ENCODE results near the gene MGAT5B. TPM values are rescaled to one million over a fixed set of nuclear protein-coding genes. Genes with fewer than 3 reads are reported as not detected.

The MGAT5B gene
- total RNA-seq, 1 experiment from 2014 or later = 4.4 TPM

- H3K4me3 ChIP-seq (replicated peaks in 1 of 2; ENCODE audit: low read depth in 1 of 2, low read length in 2 of 2) = no peak overlapping the region
- RAD21 ChIA-PET (ENCODE audit: low non-redundant PET in 1 of 2, low total read pairs in 2 of 2, uncharacterized antibody in 2 of 2, unreplicated experiment in 2 of 2) = no interaction called here
- no peaks in the 10 kb centered on the region for H4K20me1 ChIP-seq (ENCODE audit: insufficient read depth)
- H3K9ac ChIP-seq (ENCODE audit: low read length) = no peak overlapping the region
- DNase-seq (ENCODE audit: low read depth, low spot score) (no peak), ATAC-seq (no peak; the same call in 1 of the 2 replicates)
- POLR2A ChIA-PET = no interaction called here
- H3K27me3 ChIP-seq (ENCODE audit: insufficient read depth, low read length) = peaks cover 31% of the 10 kb centered on the region
- no TSS peak for BruUV-seq (replicated peaks)
- H3K79me2 ChIP-seq (ENCODE audit: insufficient read depth, low read length) = no peaks in the 10 kb centered on the region
- no peaks in the 10 kb centered on the region for H3K9me2 ChIP-seq (ENCODE audit: insufficient read depth)
- H3K27ac ChIP-seq (ENCODE audit: low read depth, low read length) = no peak overlapping the region
- H3K4me1 ChIP-seq (ENCODE audit: control insufficient read depth in 1 of 2, insufficient read depth in 2 of 2, low read length in 2 of 2) = peaks cover 0 to 18% of the 10 kb centered on the region in 2 experiments; a peak in 3 of 4 replicates
- CTCF ChIA-PET = no interaction called here
- no peak for TF ChIP-seq CEBPB (IDR thresholded peaks at IDR 0.05; ENCODE audit: low read depth)
- TF ChIP-seq TCF7L2 (IDR thresholded peaks at IDR 0.05; ENCODE audit: borderline replicate concordance, extremely low read depth, insufficient read depth, insufficient read length) = no peak
- no peak for TF ChIP-seq FOSL1 (IDR thresholded peaks at IDR 0.05; ENCODE audit: low read depth)
- TF ChIP-seq SIN3A (IDR thresholded peaks at IDR 0.05; ENCODE audit: low read depth) = no peak
- no peak for TF ChIP-seq ELF1 (IDR thresholded peaks at IDR 0.05; ENCODE audit: borderline replicate concordance, low read depth)
- TF ChIP-seq CTCF (IDR thresholded peaks at IDR 0.05 in 2 of 3, conservative IDR thresholded peaks at IDR 0.05 in 1 of 3; ENCODE audit: borderline replicate concordance in 1 of 3, insufficient read depth in 1 of 3, low read depth in 2 of 3, low read length in 2 of 3) = no peak
- TF ChIP-seq CBX3 (IDR thresholded peaks at IDR 0.05; ENCODE audit: low read depth) = no peak
- no peak for TF ChIP-seq SRF (IDR thresholded peaks at IDR 0.05; ENCODE audit: low read depth)
- no peak for TF ChIP-seq EZH2 (IDR thresholded peaks at IDR 0.05)
- TF ChIP-seq ZNF274 (IDR thresholded peaks at IDR 0.05; ENCODE audit: low read depth, low read length) = no peak
- TF ChIP-seq JUND (IDR thresholded peaks at IDR 0.05) = no peak
- intact Hi-C loops (cut with micrococcal nuclease) = no loop called here
- H3K4me2 ChIP-seq (ENCODE audit: low read length) = no peak overlapping the region
- H3K9me3 ChIP-seq (ENCODE audit: control insufficient read depth in 1 of 2, insufficient read depth in 1 of 2, low read depth in 1 of 2, low read length in 2 of 2) = no peaks in the 10 kb centered on the region
- H2AFZ ChIP-seq (ENCODE audit: low read depth, low read length, poor library complexity, severe bottlenecking) = no peak overlapping the region
- H3K36me3 ChIP-seq (ENCODE audit: control insufficient read depth in 1 of 2, insufficient read depth in 2 of 2, low read length in 2 of 2) = no peaks in the 10 kb centered on the region
Observed at GRCh38 chr17:76840443-76840767, 27.8 kb upstream of the MGAT5B start.
